GM23338 (cell line): ENCODE data around the gene CYP4F22. TPM values are rescaled to one million over a fixed set of nuclear protein-coding genes. Genes with fewer than 3 reads are reported as not detected.
A peak's percentile ranks its signal among the peaks of the same experiment; 100 is the strongest.

Experiments
- ATAC-seq: fragments of 200-7000 bp; cut with Tn5 transposase; 3 replicates; pipeline ENCODE4 v1.9.1; 2020
- DNase-seq: peaks from one replicate; pipeline ENCODE4 v3.0.0-alpha.2; 2015; ENCODE audit warnings: low spot score
- H2AFZ ChIP-seq: fragments of 200-600 bp; sonication (generic); 2 replicates; pipeline ENCODE4 v1.8.0; 2016; ENCODE audit warnings: antibody characterized with exemption, mild to moderate bottlenecking, moderate library complexity
- H3F3A ChIP-seq: fragments of 200-600 bp; sonication (generic); replicated peaks from 2 replicates; pipeline ENCODE4 v1.8.0; 2017; ENCODE audit warnings: antibody characterized with exemption, mixed run types, low read depth
- H3K27ac ChIP-seq: fragments of 200-600 bp; sonication (generic); 2 replicates; pipeline ENCODE4 v1.6.1; 2016; ENCODE audit warnings: low read depth
- H3K27me3 ChIP-seq: fragments of 200-600 bp; sonication (generic); 2 replicates; pipeline ENCODE4 v1.8.0; 2016; ENCODE audit warnings: mild to moderate bottlenecking, mixed run types, moderate library complexity; ENCODE audit not compliant: insufficient read depth
- H3K36me3 ChIP-seq: fragments of 200-600 bp; sonication (generic); 2 replicates; pipeline ENCODE4 v1.8.0; 2016; ENCODE audit warnings: mild to moderate bottlenecking; ENCODE audit not compliant: insufficient read depth
- H3K4me1 ChIP-seq: fragments of 200-600 bp; sonication (generic); 2 replicates; pipeline ENCODE4 v1.8.0; 2016; ENCODE audit warnings: mild to moderate bottlenecking, moderate library complexity; ENCODE audit not compliant: insufficient read depth
- H3K4me2 ChIP-seq: fragments of 200-600 bp; sonication (generic); 2 replicates; pipeline ENCODE4 v1.7.1; 2017; ENCODE audit warnings: mixed run types
- H3K4me3 ChIP-seq: fragments of 200-600 bp; sonication (generic); 2 replicates; pipeline ENCODE4 v1.6.1; 2016; ENCODE audit warnings: mixed run types
- H3K79me2 ChIP-seq: fragments of 200-600 bp; sonication (generic); replicated peaks from 2 replicates; pipeline ENCODE4 v1.8.0; 2017; ENCODE audit warnings: mild to moderate bottlenecking; ENCODE audit not compliant: insufficient read depth
- H3K9me2 ChIP-seq: fragments of 200-600 bp; sonication (generic); 2 replicates; pipeline ENCODE4 v1.8.0; 2017; ENCODE audit not compliant: insufficient read depth
- H4K20me1 ChIP-seq: fragments of 200-600 bp; sonication (generic); replicated peaks from 2 replicates; pipeline ENCODE4 v1.8.0; 2017; ENCODE audit warnings: mild to moderate bottlenecking; ENCODE audit not compliant: insufficient read depth
- H3K27ac Mint-ChIP-seq: 2 replicates; pipeline ENCODE4 v1.8.0; 2020; ENCODE audit warnings: inconsistent platforms, mild to moderate bottlenecking, moderate library complexity, mixed read lengths
- H3K27me3 Mint-ChIP-seq: 3 replicates; pipeline ENCODE4 v1.8.0; 2022; ENCODE audit warnings: low read depth, mild to moderate bottlenecking, moderate library complexity, mixed read lengths, inconsistent platforms; ENCODE audit not compliant: insufficient read depth, poor library complexity
- H3K36me3 Mint-ChIP-seq: 3 replicates; pipeline ENCODE4 v1.8.0; 2021; ENCODE audit warnings: low read depth, mild to moderate bottlenecking, inconsistent platforms, moderate library complexity, mixed read lengths
- H3K4me1 Mint-ChIP-seq: 3 replicates; pipeline ENCODE4 v1.8.0; 2020; ENCODE audit warnings: mild to moderate bottlenecking, inconsistent platforms, mixed read lengths
- H3K4me3 Mint-ChIP-seq: 3 replicates; pipeline ENCODE4 v1.8.0; 2021; ENCODE audit warnings: moderate library complexity, mild to moderate bottlenecking, inconsistent platforms, mixed read lengths
- H3K9me3 Mint-ChIP-seq: 3 replicates; pipeline ENCODE4 v1.8.0; 2020; ENCODE audit warnings: moderate library complexity, mild to moderate bottlenecking, inconsistent platforms, mixed read lengths
- CREB1 ChIP-seq: fragments of 250-450 bp; sonication (Bioruptor Pico); IDR thresholded peaks from 2 replicates; pipeline ENCODE4 v1.5.0; 2020; ENCODE audit warnings: low read depth, mild to moderate bottlenecking, moderate library complexity
- CTCF ChIP-seq, 2 experiments: fragments of 200-600 bp in 1 of 2; sonication (generic) in 1 of 2; conservative IDR thresholded peaks; 2 replicates each; pipeline versions ENCODE4 v1.5.1 to v1.6.1; 2016 to 2017; ENCODE audit warnings: antibody characterized with exemption in 2 of 2, low read depth in 2 of 2, mild to moderate bottlenecking in 2 of 2, moderate library complexity in 1 of 2
- ETS1 ChIP-seq: IDR thresholded peaks from 2 replicates; pipeline ENCODE4 v1.6.1; 2016; ENCODE audit warnings: antibody characterized with exemption
- EZH2phosphoT487 ChIP-seq: fragments of 200-600 bp; sonication (generic); IDR thresholded peaks from one replicate; pipeline ENCODE4 v1.8.1; 2018; ENCODE audit warnings: antibody characterized with exemption; ENCODE audit not compliant: unreplicated experiment
- JUNB ChIP-seq: IDR thresholded peaks from one replicate; pipeline ENCODE4 v1.6.1; 2016; ENCODE audit warnings: antibody characterized with exemption; ENCODE audit not compliant: unreplicated experiment
- NANOG ChIP-seq: IDR thresholded peaks from 2 replicates; pipeline ENCODE4 v1.6.1; 2016; ENCODE audit warnings: antibody characterized with exemption, borderline replicate concordance
- REST ChIP-seq: IDR thresholded peaks from one replicate; pipeline ENCODE4 v1.6.1; 2018; ENCODE audit warnings: antibody characterized with exemption; ENCODE audit not compliant: unreplicated experiment
- STAT1 ChIP-seq: IDR thresholded peaks from one replicate; pipeline ENCODE4 v1.6.1; 2016; ENCODE audit warnings: antibody characterized with exemption; ENCODE audit not compliant: unreplicated experiment
- ZNF114 ChIP-seq: fragments of 250-450 bp; sonication (Bioruptor Pico); IDR thresholded peaks from 2 replicates; pipeline ENCODE4 v1.5.0; 2020; ENCODE audit warnings: mild to moderate bottlenecking, moderate library complexity
- ZNF331 ChIP-seq: fragments of 250-450 bp; sonication (Bioruptor Pico); IDR thresholded peaks from 2 replicates; pipeline ENCODE4 v1.5.0; 2020; ENCODE audit warnings: low read depth, mild to moderate bottlenecking, moderate library complexity
- polyA plus RNA-seq: library from polyadenylated mRNA; unstranded; fragments of >200 nt; fragmentation: Nextera tagmentation; extraction: Ambion mirVana; gene quantifications from 2 replicates; pipeline ENCODE4 v1.2.1, GENCODE V29; 2016
- total RNA-seq: library from RNA; depleted of rRNA; stranded (reverse); fragments of >200 nt; shearing (Covaris generic); gene quantifications from 2 replicates; pipeline ENCODE4 v1.2.3, GENCODE V29; 2014

CYP4F22 gene
- total and polyA plus RNA-seq, 2 experiments from 2014 or later, result 0.24 to 1.5 TPM

- peaks cover 85% of the 10 kb centered on the region for H3K9me3 Mint-ChIP-seq
- no peak overlapping the region for H3K27ac Mint-ChIP-seq
- ATAC-seq, result no peak
- H3K27ac ChIP-seq, result no peak overlapping the region
- no peaks in the 10 kb centered on the region for H3K4me1 Mint-ChIP-seq
- H3K79me2 ChIP-seq, result no peaks in the 10 kb centered on the region
- H3K36me3 Mint-ChIP-seq, result peaks cover 31% of the 10 kb centered on the region
- H3K4me1 ChIP-seq, result no peaks in the 10 kb centered on the region
- H3F3A ChIP-seq, result no peaks in the 10 kb centered on the region
- no peaks in the 10 kb centered on the region for H3K9me2 ChIP-seq
- no peaks in the 10 kb centered on the region for H3K36me3 ChIP-seq
- no peak overlapping the region for H3K4me3 Mint-ChIP-seq
- H3K4me2 ChIP-seq, result no peak overlapping the region
- no peaks in the 10 kb centered on the region for H3K27me3 ChIP-seq
- H4K20me1 ChIP-seq, result no peaks in the 10 kb centered on the region
- H3K27me3 Mint-ChIP-seq, result peaks cover 9% of the 10 kb centered on the region
- H3K4me3 ChIP-seq, result no peak overlapping the region
- TF ChIP-seq NANOG (no peak), CTCF (conservative IDR thresholded peaks at IDR 0.05; ENCODE audit: low read depth in 2 of 2) (no peak), CREB1 (CRISPR knock-in tag) (no peak), ZNF331 (CRISPR knock-in tag) (no peak), REST (peak; percentile 35)
- H2AFZ ChIP-seq, result no peak overlapping the region
- no peak for DNase-seq
Observed at GRCh38 chr19:15577184-15577771, 69.0 kb downstream of the CYP4F22 start.

- ATAC-seq, result no peak
- no peak for TF ChIP-seq EZH2phosphoT487
- TF ChIP-seq ETS1, result no peak
- no peak for TF ChIP-seq STAT1
- no peak for TF ChIP-seq ZNF114
- no peak for TF ChIP-seq JUNB
- no peak for TF ChIP-seq CTCF (conservative IDR thresholded peaks at IDR 0.05; ENCODE audit: low read depth in 2 of 2)
- no peak for TF ChIP-seq NANOG
- TF ChIP-seq REST, result no peak
- TF ChIP-seq ZNF331 (CRISPR knock-in tag), result no peak
Observed at GRCh38 chr19:15583346-15583745, 75.0 kb downstream of the CYP4F22 start.

More at GRCh38 chr19:15583346-15583745, 75.0 kb downstream of the CYP4F22 start:
- DNase-seq, result no peak
- Mint-ChIP-seq H3K27ac (no peak overlapping the region), H3K4me3 (no peak overlapping the region), H3K36me3 (peaks cover 28% of the 10 kb centered on the region), H3K27me3 (no peaks in the 10 kb centered on the region), H3K4me1 (no peaks in the 10 kb centered on the region), H3K9me3 (peaks cover 82% of the 10 kb centered on the region)
- Histone ChIP-seq H3K36me3 (no peaks in the 10 kb centered on the region), H3K27ac (no peak overlapping the region), H3K9me2 (no peaks in the 10 kb centered on the region), H3K4me3 (no peak overlapping the region), H3K79me2 (no peaks in the 10 kb centered on the region), H3K27me3 (no peaks in the 10 kb centered on the region), H3F3A (no peaks in the 10 kb centered on the region), H3K4me2 (no peak overlapping the region), H3K4me1 (no peaks in the 10 kb centered on the region), H4K20me1 (no peaks in the 10 kb centered on the region), H2AFZ (no peak overlapping the region)
